Measurements from ENCODE around the gene HMCN1. TPM values are rescaled to one million over a fixed set of nuclear protein-coding genes. Genes with fewer than 3 reads are reported as not detected.

HMCN1 gene
- 7.8 TPM for polyA plus RNA-seq (2013, experiment 1 of 4)
- polyA plus RNA-seq (2013, experiment 2 of 4), result 8.7 TPM
- 7.3 TPM for polyA plus RNA-seq (2013, experiment 3 of 4)
- 9.3 TPM for polyA plus RNA-seq (2013, experiment 4 of 4)

GRCh38 chr1:185733818-185734735 is at the start of gene HMCN1:
TSS of gene HMCN1 (plus strand) at chr1:185734391. CDS start at chr1:185734780, 389 bp downstream.
- WGBS, 2 experiments, result 0 to 1% methylated on average over 47 of the region's 47 CpGs
- H3K36me3 ChIP-seq (ENCODE audit: control insufficient read depth, insufficient read depth, low read length), result no peaks in the 10 kb centered on the region
- peak within 1 kb of the TSS; percentile 82 for H3K27ac ChIP-seq (ENCODE audit: insufficient read depth, low read depth, low read length, poor library complexity, severe bottlenecking)
- H3K4me1 ChIP-seq (ENCODE audit: control insufficient read depth, insufficient read depth, low read length), result no peaks in the 10 kb centered on the region
- no peaks in the 10 kb centered on the region for H3K9me3 ChIP-seq (ENCODE audit: control insufficient read depth, low read length)
- no peaks in the 10 kb centered on the region for H3K27me3 ChIP-seq (ENCODE audit: control insufficient read depth, insufficient read depth, low read length, poor library complexity, severe bottlenecking)
- peak within 1 kb of the TSS; percentile 52 for H3K4me3 ChIP-seq (ENCODE audit: insufficient read depth, low read depth, low read length)

- Histone ChIP-seq H3K4me3 (ENCODE audit: insufficient read depth, low read depth, low read length) (no peak overlapping the region), H3K36me3 (ENCODE audit: control insufficient read depth, insufficient read depth, low read length) (no peaks in the 10 kb centered on the region), H3K9me3 (ENCODE audit: control insufficient read depth, low read length) (no peaks in the 10 kb centered on the region), H3K27me3 (ENCODE audit: control insufficient read depth, insufficient read depth, low read length, poor library complexity, severe bottlenecking) (no peaks in the 10 kb centered on the region), H3K4me1 (ENCODE audit: control insufficient read depth, insufficient read depth, low read length) (no peaks in the 10 kb centered on the region), H3K27ac (ENCODE audit: insufficient read depth, low read depth, low read length, poor library complexity, severe bottlenecking) (no peak overlapping the region)
These were observed 47.1 kb upstream of the HMCN1 start for GRCh38 chr1:185686821-185687778.

- Histone ChIP-seq H3K36me3 (ENCODE audit: control insufficient read depth, insufficient read depth, low read length) (no peaks in the 10 kb centered on the region), H3K9me3 (ENCODE audit: control insufficient read depth, low read length) (no peaks in the 10 kb centered on the region), H3K4me3 (ENCODE audit: insufficient read depth, low read depth, low read length) (no peak overlapping the region), H3K27me3 (ENCODE audit: control insufficient read depth, insufficient read depth, low read length, poor library complexity, severe bottlenecking) (no peaks in the 10 kb centered on the region), H3K27ac (ENCODE audit: insufficient read depth, low read depth, low read length, poor library complexity, severe bottlenecking) (no peak overlapping the region), H3K4me1 (ENCODE audit: control insufficient read depth, insufficient read depth, low read length) (no peaks in the 10 kb centered on the region)
- WGBS, 2 experiments, result 88 to 92% methylated on average over 1 to 2 of the region's 2 CpGs
These were observed 43.7 kb upstream of the HMCN1 start for GRCh38 chr1:185690527-185690926.

GRCh38 chr1:185693654-185694053 is 40.5 kb upstream of the HMCN1 start:
- WGBS, 2 experiments, result 94 to 96% methylated on average over 6 of the region's 6 CpGs
- no peaks in the 10 kb centered on the region for H3K27me3 ChIP-seq (ENCODE audit: control insufficient read depth, insufficient read depth, low read length, poor library complexity, severe bottlenecking)
- no peak overlapping the region for H3K27ac ChIP-seq (ENCODE audit: insufficient read depth, low read depth, low read length, poor library complexity, severe bottlenecking)
- H3K9me3 ChIP-seq (ENCODE audit: control insufficient read depth, low read length), result no peaks in the 10 kb centered on the region
- no peak overlapping the region for H3K4me3 ChIP-seq (ENCODE audit: insufficient read depth, low read depth, low read length)
- no peaks in the 10 kb centered on the region for H3K36me3 ChIP-seq (ENCODE audit: control insufficient read depth, insufficient read depth, low read length)
- H3K4me1 ChIP-seq (ENCODE audit: control insufficient read depth, insufficient read depth, low read length), result no peaks in the 10 kb centered on the region

- Histone ChIP-seq H3K27ac (ENCODE audit: insufficient read depth, low read depth, low read length, poor library complexity, severe bottlenecking) (no peak overlapping the region), H3K4me1 (ENCODE audit: control insufficient read depth, insufficient read depth, low read length) (no peaks in the 10 kb centered on the region), H3K36me3 (ENCODE audit: control insufficient read depth, insufficient read depth, low read length) (no peaks in the 10 kb centered on the region), H3K9me3 (ENCODE audit: control insufficient read depth, low read length) (no peaks in the 10 kb centered on the region), H3K27me3 (ENCODE audit: control insufficient read depth, insufficient read depth, low read length, poor library complexity, severe bottlenecking) (no peaks in the 10 kb centered on the region), H3K4me3 (ENCODE audit: insufficient read depth, low read depth, low read length) (no peak overlapping the region)
- WGBS, 2 experiments, result 86% methylated on average over 8 of the region's 8 CpGs
These were observed 40.1 kb upstream of the HMCN1 start for GRCh38 chr1:185694081-185694480.

GRCh38 chr1:185695299-185695698 is 38.9 kb upstream of the HMCN1 start:
- H3K4me1 ChIP-seq (ENCODE audit: control insufficient read depth, insufficient read depth, low read length), result no peaks in the 10 kb centered on the region

GRCh38 chr1:185696422-185697150 is 37.6 kb upstream of the HMCN1 start:
- Histone ChIP-seq H3K4me1 (ENCODE audit: control insufficient read depth, insufficient read depth, low read length) (no peaks in the 10 kb centered on the region), H3K4me3 (ENCODE audit: insufficient read depth, low read depth, low read length) (no peak overlapping the region)
- 86 to 88% methylated on average over 4 of the region's 4 CpGs for WGBS, 2 experiments

More at GRCh38 chr1:185695299-185695698, 38.9 kb upstream of the HMCN1 start:
- Histone ChIP-seq H3K36me3 (ENCODE audit: control insufficient read depth, insufficient read depth, low read length) (no peaks in the 10 kb centered on the region), H3K27ac (ENCODE audit: insufficient read depth, low read depth, low read length, poor library complexity, severe bottlenecking) (no peak overlapping the region), H3K4me3 (ENCODE audit: insufficient read depth, low read depth, low read length) (no peak overlapping the region), H3K9me3 (ENCODE audit: control insufficient read depth, low read length) (no peaks in the 10 kb centered on the region), H3K27me3 (ENCODE audit: control insufficient read depth, insufficient read depth, low read length, poor library complexity, severe bottlenecking) (no peaks in the 10 kb centered on the region)

GRCh38 chr1:185699874-185700273 is 34.3 kb upstream of the HMCN1 start:
- WGBS, 2 experiments, result 18 to 25% methylated on average over 4 of the region's 4 CpGs

More at GRCh38 chr1:185696422-185697150, 37.6 kb upstream of the HMCN1 start:
- H3K27me3 ChIP-seq (ENCODE audit: control insufficient read depth, insufficient read depth, low read length, poor library complexity, severe bottlenecking), result no peaks in the 10 kb centered on the region
- no peak overlapping the region for H3K27ac ChIP-seq (ENCODE audit: insufficient read depth, low read depth, low read length, poor library complexity, severe bottlenecking)
- H3K36me3 ChIP-seq (ENCODE audit: control insufficient read depth, insufficient read depth, low read length), result no peaks in the 10 kb centered on the region
- H3K9me3 ChIP-seq (ENCODE audit: control insufficient read depth, low read length), result no peaks in the 10 kb centered on the region

GRCh38 chr1:185701650-185702049 is 32.5 kb upstream of the HMCN1 start:
- WGBS, 2 experiments, result 85 to 88% methylated on average over 2 of the region's 2 CpGs
- Histone ChIP-seq H3K4me3 (ENCODE audit: insufficient read depth, low read depth, low read length) (no peak overlapping the region), H3K36me3 (ENCODE audit: control insufficient read depth, insufficient read depth, low read length) (no peaks in the 10 kb centered on the region), H3K27ac (ENCODE audit: insufficient read depth, low read depth, low read length, poor library complexity, severe bottlenecking) (no peak overlapping the region), H3K9me3 (ENCODE audit: control insufficient read depth, low read length) (no peaks in the 10 kb centered on the region), H3K4me1 (ENCODE audit: control insufficient read depth, insufficient read depth, low read length) (no peaks in the 10 kb centered on the region), H3K27me3 (ENCODE audit: control insufficient read depth, insufficient read depth, low read length, poor library complexity, severe bottlenecking) (no peaks in the 10 kb centered on the region)

More at GRCh38 chr1:185699874-185700273, 34.3 kb upstream of the HMCN1 start:
- Histone ChIP-seq H3K4me3 (ENCODE audit: insufficient read depth, low read depth, low read length) (no peak overlapping the region), H3K36me3 (ENCODE audit: control insufficient read depth, insufficient read depth, low read length) (no peaks in the 10 kb centered on the region), H3K9me3 (ENCODE audit: control insufficient read depth, low read length) (no peaks in the 10 kb centered on the region), H3K27ac (ENCODE audit: insufficient read depth, low read depth, low read length, poor library complexity, severe bottlenecking) (no peak overlapping the region), H3K27me3 (ENCODE audit: control insufficient read depth, insufficient read depth, low read length, poor library complexity, severe bottlenecking) (no peaks in the 10 kb centered on the region), H3K4me1 (ENCODE audit: control insufficient read depth, insufficient read depth, low read length) (no peaks in the 10 kb centered on the region)
